ENCODE data around the gene IL27RA. TPM values are rescaled to one million over a fixed set of nuclear protein-coding genes. Genes with fewer than 3 reads are reported as not detected.
"Not testable (repeated sequence)": the region's sequence is repeated elsewhere in the genome, so short reads cannot be mapped to it uniquely, and the experiment has no call there.

IL27RA gene
- total and polyA plus RNA-seq, 11 donors: 2.4 to 8.2 (median 4.2) TPM

DNA sequence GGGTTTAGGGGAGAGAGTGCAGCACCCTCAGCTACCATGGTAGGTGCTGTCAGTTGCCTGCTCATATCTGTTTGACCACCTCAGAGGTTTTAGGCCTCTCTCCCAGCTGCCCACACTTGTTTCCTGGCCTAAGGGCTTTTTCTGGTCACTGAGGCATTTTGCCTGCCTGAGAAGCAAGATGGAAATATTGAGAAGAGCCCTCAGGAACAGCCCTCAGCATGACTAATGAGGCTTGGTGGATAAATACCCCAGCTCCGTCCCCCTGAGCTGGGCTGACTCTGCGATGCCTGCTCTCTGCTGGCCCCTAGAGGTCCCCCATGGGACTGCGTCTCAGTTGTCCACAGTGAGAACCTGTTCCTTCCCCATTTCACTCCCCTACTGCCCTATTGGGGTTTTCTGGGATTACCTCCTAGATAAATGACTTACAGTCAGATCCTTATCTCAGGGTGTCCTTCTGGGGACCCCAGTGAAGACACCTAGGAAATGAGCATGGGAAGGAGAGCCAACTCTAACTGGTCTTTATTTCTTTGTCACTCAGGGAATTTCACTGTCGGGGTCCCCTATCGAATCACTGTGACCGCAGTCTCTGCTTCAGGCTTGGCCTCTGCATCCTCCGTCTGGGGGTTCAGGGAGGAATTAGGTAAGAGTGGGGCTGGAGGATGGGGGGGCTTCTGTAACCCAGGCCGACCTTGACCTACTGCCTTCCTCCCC is 17.0 kb downstream of the IL27RA start:
- peak in 3 of 5 donors; percentile 31 to 76 (median 42) for DNase-seq
- Histone ChIP-seq H3K27ac (no peak overlapping the region), H3K36me3 (peaks cover 0 to 51% (median 0%) of the 10 kb centered on the region in 9 donors), H3K4me1 (no peaks in the 10 kb centered on the region), H3K4me3 (no peak overlapping the region), H3K27me3 (no peaks in the 10 kb centered on the region), H3K9me3 (peaks cover 0 to 9% (median 0%) of the 10 kb centered on the region in 12 donors)
- no peak for TF ChIP-seq POLR2A (IDR thresholded peaks at IDR 0.05)
- TF ChIP-seq, protein P1, sequence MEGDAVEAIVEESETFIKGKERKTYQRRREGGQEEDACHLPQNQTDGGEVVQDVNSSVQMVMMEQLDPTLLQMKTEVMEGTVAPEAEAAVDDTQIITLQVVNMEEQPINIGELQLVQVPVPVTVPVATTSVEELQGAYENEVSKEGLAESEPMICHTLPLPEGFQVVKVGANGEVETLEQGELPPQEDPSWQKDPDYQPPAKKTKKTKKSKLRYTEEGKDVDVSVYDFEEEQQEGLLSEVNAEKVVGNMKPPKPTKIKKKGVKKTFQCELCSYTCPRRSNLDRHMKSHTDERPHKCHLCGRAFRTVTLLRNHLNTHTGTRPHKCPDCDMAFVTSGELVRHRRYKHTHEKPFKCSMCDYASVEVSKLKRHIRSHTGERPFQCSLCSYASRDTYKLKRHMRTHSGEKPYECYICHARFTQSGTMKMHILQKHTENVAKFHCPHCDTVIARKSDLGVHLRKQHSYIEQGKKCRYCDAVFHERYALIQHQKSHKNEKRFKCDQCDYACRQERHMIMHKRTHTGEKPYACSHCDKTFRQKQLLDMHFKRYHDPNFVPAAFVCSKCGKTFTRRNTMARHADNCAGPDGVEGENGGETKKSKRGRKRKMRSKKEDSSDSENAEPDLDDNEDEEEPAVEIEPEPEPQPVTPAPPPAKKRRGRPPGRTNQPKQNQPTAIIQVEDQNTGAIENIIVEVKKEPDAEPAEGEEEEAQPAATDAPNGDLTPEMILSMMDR (IDR thresholded peaks at IDR 0.05): peak; percentile 70 to 91 (median 82)
- intact Hi-C loops (cut with DNase I): loop anchor here in 2 of 10 donors (10.0 kb wide), 2 partner anchors 164 to 454 kb away; no protein-coding TSS in a partner anchor
- 80 to 88% (median 85%) methylated on average over 8 of the region's 8 CpGs for WGBS, 4 donors
- peak in 3 of 4 donors; percentile 59 to 68 (median 66) for ATAC-seq

DNA sequence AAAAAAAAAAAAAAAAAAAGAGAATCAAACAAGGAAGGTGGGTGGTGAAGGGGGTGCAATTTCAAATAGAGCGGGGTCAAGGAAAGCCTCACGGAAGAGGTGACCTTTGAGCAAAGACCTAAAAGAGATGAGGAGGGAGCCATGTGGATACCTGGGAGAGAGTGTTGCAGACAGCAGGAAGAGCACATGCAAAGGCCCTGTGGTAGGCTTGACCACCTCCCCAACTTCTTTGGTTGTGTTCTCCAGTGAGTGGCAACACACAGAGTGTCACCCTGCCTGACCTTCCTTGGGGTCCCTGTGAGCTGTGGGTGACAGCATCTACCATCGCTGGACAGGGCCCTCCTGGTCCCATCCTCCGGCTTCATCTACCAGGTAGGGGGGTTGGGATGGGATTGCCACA is 18.9 kb downstream of the IL27RA start:
- TF ChIP-seq POLR2A (IDR thresholded peaks at IDR 0.05): no peak
- TF ChIP-seq, protein P1 (IDR thresholded peaks at IDR 0.05): no peak
- Histone ChIP-seq H3K4me3 (no peak overlapping the region), H3K4me1 (no peaks in the 10 kb centered on the region), H3K36me3 (peaks cover 0 to 39% (median 0%) of the 10 kb centered on the region in 9 donors), H3K9me3 (peaks cover 0 to 9% (median 0%) of the 10 kb centered on the region in 12 donors), H3K27ac (no peak overlapping the region), H3K27me3 (no peaks in the 10 kb centered on the region)
- ATAC-seq: no peak
- 95 to 99% (median 97%) methylated on average over 4 of the region's 4 CpGs for WGBS, 4 donors
- intact Hi-C loops (cut with DNase I): loop anchor here in 2 of 10 donors (5.0 to 10.0 kb wide), 2 partner anchors 166 to 168 kb away; no protein-coding TSS in a partner anchor
- no peak for DNase-seq

DNA sequence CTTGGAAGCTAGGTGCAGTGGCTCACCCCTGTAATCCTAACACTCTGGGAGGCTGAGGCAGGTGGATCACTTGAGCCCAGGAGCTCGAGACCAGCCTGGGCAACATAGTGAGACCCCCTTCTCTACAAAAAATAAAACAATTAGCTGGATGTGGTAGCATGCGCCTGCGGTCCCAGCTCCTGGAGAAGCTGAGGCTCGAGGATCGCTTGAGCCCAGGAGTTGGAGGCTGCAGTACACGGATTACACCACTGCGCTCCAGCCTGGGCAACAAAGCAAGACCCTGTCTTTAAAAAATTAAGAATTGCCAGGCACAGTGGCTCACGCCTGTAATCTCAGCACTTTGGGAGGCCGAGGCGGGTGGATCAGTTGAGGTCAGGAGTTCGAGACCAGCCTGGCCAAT is 19.4 kb downstream of the IL27RA start:
- H3K4me1 ChIP-seq, DNase-seq, H3K27ac ChIP-seq, H3K4me3 ChIP-seq, H3K9me3 ChIP-seq, H3K27me3 ChIP-seq, ATAC-seq: not testable (repeated sequence)
- intact Hi-C loops (cut with DNase I): loop anchor here in 2 of 10 donors (5.0 to 10.0 kb wide), 2 partner anchors 166 to 169 kb away; no protein-coding TSS in a partner anchor
- TF ChIP-seq, protein P1 (IDR thresholded peaks at IDR 0.05): peak in 1 of 12 donors; percentile 13
- peaks cover 0 to 37% (median 0%) of the 10 kb centered on the region in 9 donors for H3K36me3 ChIP-seq
- 90 to 95% (median 94%) methylated on average over 11 of the region's 11 CpGs for WGBS, 4 donors

DNA sequence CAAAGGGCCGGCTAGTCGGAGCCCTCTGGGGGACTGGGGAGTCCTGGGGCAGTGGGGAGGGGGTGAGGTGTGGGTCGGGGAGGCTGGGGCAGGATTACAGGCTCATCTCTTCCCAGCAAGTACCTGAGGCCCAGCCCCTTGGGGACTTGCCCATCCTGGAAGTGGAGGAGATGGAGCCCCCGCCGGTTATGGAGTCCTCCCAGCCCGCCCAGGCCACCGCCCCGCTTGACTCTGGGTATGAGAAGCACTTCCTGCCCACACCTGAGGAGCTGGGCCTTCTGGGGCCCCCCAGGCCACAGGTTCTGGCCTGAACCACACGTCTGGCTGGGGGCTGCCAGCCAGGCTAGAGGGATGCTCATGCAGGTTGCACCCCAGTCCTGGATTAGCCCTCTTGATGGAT is 20.4 kb downstream of the IL27RA start:
- H3K4me1 ChIP-seq: peaks cover 0 to under 1% (median 0%) of the 10 kb centered on the region in 12 donors
- H3K36me3 ChIP-seq: peaks cover 0 to 28% (median 0%) of the 10 kb centered on the region in 9 donors
- no peak overlapping the region for H3K4me3 ChIP-seq
- WGBS, 4 donors: 86 to 100% (median 87%) methylated on average over 1 to 9 of the region's 9 CpGs
- no peaks in the 10 kb centered on the region for H3K27me3 ChIP-seq
- intact Hi-C loops (cut with DNase I): loop anchor here in 2 of 10 donors (5.0 to 10.0 kb wide), 2 partner anchors 167 to 170 kb away; no protein-coding TSS in a partner anchor
- H3K27ac ChIP-seq: no peak overlapping the region
- no peak for DNase-seq
- peaks cover 0 to 9% (median 0%) of the 10 kb centered on the region in 12 donors for H3K9me3 ChIP-seq
- ATAC-seq: no peak
- TF ChIP-seq, protein P1 (IDR thresholded peaks at IDR 0.05): no peak
- no peak for TF ChIP-seq POLR2A (IDR thresholded peaks at IDR 0.05)

Measured in heart left ventricle (tissue), 16 donors.